CD14-positive monocyte (primary cell): ENCODE results near the gene CILP2. TPM values are rescaled to one million over a fixed set of nuclear protein-coding genes. Genes with fewer than 3 reads are reported as not detected.
A peak's percentile ranks its signal among the peaks of the same experiment; 100 is the strongest.

ENCODE experiments used
- DNase-seq, 3 donors: peaks; one replicate each; pipeline ENCODE4 v3.0.0-alpha.2; 2011 to 2022
- H2AFZ ChIP-seq: 2 replicates; pipeline ENCODE4 v1.6.0; 2012; ENCODE audit warnings: mild to moderate bottlenecking, low read depth, low read length, inconsistent platforms; ENCODE audit not compliant: insufficient read depth, poor library complexity, severe bottlenecking
- H3K27ac ChIP-seq, 2 donors: 1 replicate in 1 of 2; 2 replicates in 1 of 2; pipeline ENCODE4 v1.5.1; 2012 to 2013; ENCODE audit warnings: low read length in 2 of 2, control low read depth in 1 of 2, inconsistent platforms in 1 of 2, low read depth in 1 of 2, mild to moderate bottlenecking in 1 of 2
- H3K27me3 ChIP-seq, 2 donors: one replicate each; pipeline versions ENCODE4 v1.6.0 to v1.6.1; 2011 to 2013; ENCODE audit warnings: low read length in 2 of 2; ENCODE audit not compliant: control insufficient read depth in 2 of 2, insufficient read depth in 2 of 2
- H3K36me3 ChIP-seq, 2 donors: replicated peaks in 1 of 2; 1 replicate in 1 of 2; 2 replicates in 1 of 2; pipeline versions ENCODE4 v1.5.1 to v1.6.1; 2012 to 2013; ENCODE audit warnings: low read length in 2 of 2, control low read depth in 1 of 2, inconsistent platforms in 1 of 2, mild to moderate bottlenecking in 1 of 2; ENCODE audit not compliant: insufficient read depth in 2 of 2, control insufficient read depth in 1 of 2
- H3K4me1 ChIP-seq, 2 donors: 1 replicate in 1 of 2; 2 replicates in 1 of 2; pipeline versions ENCODE4 v1.5.1 to v1.6.1; 2012 to 2013; ENCODE audit warnings: low read length in 2 of 2, control low read depth in 1 of 2, inconsistent platforms in 1 of 2, mild to moderate bottlenecking in 1 of 2, moderate library complexity in 1 of 2; ENCODE audit not compliant: insufficient read depth in 2 of 2, control insufficient read depth in 1 of 2
- H3K4me2 ChIP-seq: replicated peaks from 2 replicates; pipeline ENCODE3; 2012; ENCODE audit warnings: low read length, moderate library complexity, mild to moderate bottlenecking; ENCODE audit not compliant: poor library complexity, severe bottlenecking; ENCODE audit errors: extremely low read depth
- H3K4me3 ChIP-seq, 3 experiments: fragments of 200-600 bp in 1 of 3; sonication (generic) in 1 of 3; replicated peaks in 1 of 3; 1 replicate in 2 of 3; 2 replicates in 1 of 3; pipeline ENCODE4 v1.5.1; 2011 to 2013; ENCODE audit warnings: low read length in 3 of 3, mild to moderate bottlenecking in 3 of 3, control low read depth in 2 of 3, low read depth in 2 of 3, inconsistent platforms in 1 of 3, moderate library complexity in 1 of 3
- H3K79me2 ChIP-seq: 2 replicates; pipeline ENCODE4 v1.6.0; 2012; ENCODE audit warnings: mild to moderate bottlenecking, control low read depth, inconsistent platforms, low read length, moderate library complexity; ENCODE audit not compliant: insufficient read depth
- H3K9ac ChIP-seq: 2 replicates; pipeline ENCODE4 v1.6.0; 2017; ENCODE audit warnings: low read length, mild to moderate bottlenecking; ENCODE audit not compliant: insufficient read depth, poor library complexity, severe bottlenecking
- H3K9me3 ChIP-seq, 2 donors: replicated peaks in 1 of 2; 1 replicate in 1 of 2; 2 replicates in 1 of 2; pipeline versions ENCODE4 v1.5.1 to v1.6.1; 2012 to 2013; ENCODE audit warnings: low read length in 2 of 2, control low read depth in 1 of 2; ENCODE audit not compliant: control insufficient read depth in 1 of 2, insufficient read depth in 1 of 2
- H4K20me1 ChIP-seq: 2 replicates; pipeline ENCODE4 v1.6.0; 2012; ENCODE audit warnings: mild to moderate bottlenecking, low read length, control low read depth, moderate library complexity; ENCODE audit not compliant: insufficient read depth
- H3K27ac Mint-ChIP-seq, 7 donors: one replicate each; pipeline ENCODE4 v1.8.0; 2020; ENCODE audit warnings: mild to moderate bottlenecking in 7 of 7, mixed read lengths in 7 of 7, moderate library complexity in 6 of 7, inconsistent platforms in 2 of 7
- H3K27me3 Mint-ChIP-seq, 3 donors: one replicate each; pipeline ENCODE4 v1.8.0; 2021 to 2022; ENCODE audit warnings: low read depth in 3 of 3, mild to moderate bottlenecking in 3 of 3, mixed read lengths in 3 of 3, moderate library complexity in 3 of 3, inconsistent platforms in 1 of 3
- H3K36me3 Mint-ChIP-seq, 2 donors: one replicate each; pipeline ENCODE4 v1.8.0; 2020; ENCODE audit warnings: mixed read lengths in 2 of 2, inconsistent platforms in 1 of 2, mild to moderate bottlenecking in 1 of 2
- H3K4me1 Mint-ChIP-seq: one replicate; pipeline ENCODE4 v1.8.0; 2020; ENCODE audit warnings: mild to moderate bottlenecking, mixed read lengths
- H3K4me3 Mint-ChIP-seq, 2 donors: one replicate each; pipeline ENCODE4 v1.8.0; 2020; ENCODE audit warnings: mild to moderate bottlenecking in 2 of 2, mixed read lengths in 2 of 2, moderate library complexity in 1 of 2
- H3K9me3 Mint-ChIP-seq, 7 donors: one replicate each; pipeline ENCODE4 v1.8.0; 2020 to 2022; ENCODE audit warnings: mixed read lengths in 7 of 7, mild to moderate bottlenecking in 6 of 7, moderate library complexity in 6 of 7, inconsistent platforms in 2 of 7
- WGBS: methylation state at CpG from one replicate; pipeline ENCODE4 v1.1.5; 2013; ENCODE audit warnings: missing lambda C conversion rate; ENCODE audit not compliant: insufficient coverage; 5-methylcytosine and 5-hydroxymethylcytosine counted together
- intact Hi-C, 2 donors: fragments of 100-400 bp; cut with micrococcal nuclease; formaldehyde crosslinking; loops; one replicate each; pipeline versions ENCODE4 v1.15.0 to v1.15.1; 2023
- polyA plus RNA-seq, 3 donors: library from polyadenylated mRNA; depleted of rRNA in 1 of 3; unstranded in 2 of 3; stranded (reverse) in 1 of 3; fragments of 300-500 nt in 2 of 3; fragments of >200 nt in 1 of 3; fragmentation: Illumina TruSeq in 2 of 3; gene quantifications; 1 replicate in 2 of 3; 2 replicates in 1 of 3; pipeline ENCODE4 v1.2.3, GENCODE V29; 2012 to 2021
- TF ChIP-seq, protein P1 (sequence below): fragments of 200-600 bp; IDR thresholded peaks from one replicate; pipeline ENCODE4 v1.8.0; 2022; ENCODE audit warnings: antibody characterized with exemption, mild to moderate bottlenecking

The CILP2 gene
- polyA plus RNA-seq, 3 donors = 0.04 TPM; not detected in 2

DNA sequence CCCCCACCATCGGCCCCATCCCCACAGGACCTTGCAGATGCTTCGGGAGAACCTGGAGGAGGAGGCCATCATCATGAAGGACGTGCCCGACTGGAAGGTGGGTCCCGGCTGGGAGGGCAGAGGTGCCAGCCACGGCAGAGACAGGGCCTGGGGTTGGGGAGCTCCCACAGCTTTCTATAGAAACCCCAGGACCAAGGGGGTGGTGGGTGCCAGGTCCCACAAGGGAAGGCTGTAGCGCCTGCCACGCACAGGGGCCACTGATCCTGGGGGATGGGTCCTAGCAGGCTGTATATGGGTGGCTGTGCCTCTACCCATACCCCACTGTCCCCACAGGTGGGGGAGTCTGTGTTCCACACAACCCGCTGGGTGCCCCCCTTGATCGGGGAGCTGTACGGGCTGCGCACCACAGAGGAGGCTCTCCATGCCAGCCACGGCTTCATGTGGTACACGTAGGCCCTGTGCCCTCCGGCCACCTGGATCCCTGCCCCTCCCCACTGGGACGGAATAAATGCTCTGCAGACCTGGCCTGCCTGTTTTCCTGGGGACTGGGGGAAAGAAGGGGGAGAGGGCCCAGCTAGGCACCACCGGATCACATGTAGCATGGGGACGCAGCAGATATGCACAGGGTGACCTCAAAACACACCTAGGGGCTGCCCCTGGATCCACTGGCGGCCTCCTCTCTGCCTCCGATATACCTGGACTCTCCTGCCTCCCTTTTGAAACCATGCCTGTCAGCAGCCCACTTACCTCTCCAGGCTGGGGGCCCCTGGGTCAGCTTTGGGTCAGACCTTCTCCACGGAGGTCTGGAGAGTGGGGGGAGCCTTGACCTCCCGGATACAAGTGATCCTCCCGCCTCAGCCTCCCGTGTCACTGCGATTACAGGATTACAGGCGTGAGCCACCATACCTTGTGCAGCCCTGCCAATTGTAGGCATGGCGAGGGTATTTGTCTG lies 10.1 kb upstream of the CILP2 start:
- peak overlapping the region in 1 of 7 donors; percentile 77 for H3K27ac Mint-ChIP-seq
- Histone ChIP-seq H3K4me2 (no peak overlapping the region), H3K9ac (no peak overlapping the region), H3K79me2 (peaks cover 19% of the 10 kb centered on the region), H3K27ac (no peak overlapping the region), H2AFZ (no peak overlapping the region), H3K4me1 (peaks cover 0 to 3% of the 10 kb centered on the region in 2 donors), H3K9me3 (no peaks in the 10 kb centered on the region), H3K4me3 (no peak overlapping the region), H4K20me1 (peaks cover 44% of the 10 kb centered on the region), H3K27me3 (no peaks in the 10 kb centered on the region), H3K36me3 (peaks cover 54 to 63% of the 10 kb centered on the region in 2 donors)
- intact Hi-C loops = no loop called here
- TF ChIP-seq, protein P1, sequence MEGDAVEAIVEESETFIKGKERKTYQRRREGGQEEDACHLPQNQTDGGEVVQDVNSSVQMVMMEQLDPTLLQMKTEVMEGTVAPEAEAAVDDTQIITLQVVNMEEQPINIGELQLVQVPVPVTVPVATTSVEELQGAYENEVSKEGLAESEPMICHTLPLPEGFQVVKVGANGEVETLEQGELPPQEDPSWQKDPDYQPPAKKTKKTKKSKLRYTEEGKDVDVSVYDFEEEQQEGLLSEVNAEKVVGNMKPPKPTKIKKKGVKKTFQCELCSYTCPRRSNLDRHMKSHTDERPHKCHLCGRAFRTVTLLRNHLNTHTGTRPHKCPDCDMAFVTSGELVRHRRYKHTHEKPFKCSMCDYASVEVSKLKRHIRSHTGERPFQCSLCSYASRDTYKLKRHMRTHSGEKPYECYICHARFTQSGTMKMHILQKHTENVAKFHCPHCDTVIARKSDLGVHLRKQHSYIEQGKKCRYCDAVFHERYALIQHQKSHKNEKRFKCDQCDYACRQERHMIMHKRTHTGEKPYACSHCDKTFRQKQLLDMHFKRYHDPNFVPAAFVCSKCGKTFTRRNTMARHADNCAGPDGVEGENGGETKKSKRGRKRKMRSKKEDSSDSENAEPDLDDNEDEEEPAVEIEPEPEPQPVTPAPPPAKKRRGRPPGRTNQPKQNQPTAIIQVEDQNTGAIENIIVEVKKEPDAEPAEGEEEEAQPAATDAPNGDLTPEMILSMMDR = no peak
- no peak overlapping the region for H3K4me3 Mint-ChIP-seq
- WGBS = 97% methylated on average over 21 of the region's 27 CpGs
- H3K27me3 Mint-ChIP-seq = peaks cover 1 to 2% (median 2%) of the 10 kb centered on the region in 3 donors
- peaks cover 41 to 74% of the 10 kb centered on the region in 2 donors for H3K36me3 Mint-ChIP-seq
- peaks cover 3% of the 10 kb centered on the region for H3K4me1 Mint-ChIP-seq
- no peak for DNase-seq
- H3K9me3 Mint-ChIP-seq = no peaks in the 10 kb centered on the region

DNA sequence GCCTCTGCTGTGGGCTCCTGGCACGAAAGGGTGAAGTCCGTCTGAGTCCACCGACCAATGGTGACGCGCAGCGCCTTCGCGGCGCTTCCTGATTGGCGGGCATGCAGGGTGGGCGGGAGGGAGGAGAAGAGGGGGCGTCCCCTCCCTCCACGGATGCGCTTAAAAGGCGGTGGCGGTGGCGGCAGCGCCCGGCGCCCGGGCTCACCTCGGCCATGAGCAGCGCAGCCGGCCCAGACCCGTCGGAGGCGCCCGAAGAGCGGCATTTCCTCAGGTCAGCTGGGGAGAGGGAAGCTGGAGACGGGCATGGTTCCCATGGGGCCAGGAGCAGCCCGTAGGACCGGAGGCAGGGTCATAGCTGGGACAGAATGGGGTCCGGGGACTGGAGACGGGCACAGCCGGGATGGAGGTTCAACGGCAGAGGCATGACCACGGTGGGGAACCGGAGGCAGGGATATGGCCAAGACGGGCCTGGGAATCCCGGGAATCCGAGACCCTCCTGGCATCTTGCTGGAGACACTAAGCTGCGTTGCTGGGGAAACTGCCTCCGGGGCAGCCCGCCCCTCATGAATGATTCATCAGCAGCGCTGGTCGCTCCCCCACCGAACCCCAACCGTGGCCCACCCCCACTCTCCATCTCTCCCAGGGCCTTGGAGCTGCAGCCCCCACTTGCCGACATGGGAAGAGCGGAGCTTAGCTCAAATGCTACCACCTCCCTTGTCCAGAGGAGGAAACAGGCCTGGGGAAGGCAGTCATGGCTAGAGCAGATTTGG lies 9.2 kb upstream of the CILP2 start, which contains the start of gene YJEFN3:
Gene YJEFN3, plus strand, starts transcription at position 191 of the 770 bp plus-strand sequence. Its CDS starts 22 bp downstream, at position 213.
- peaks cover 0 to 3% of the 10 kb centered on the region in 2 donors for H3K4me1 ChIP-seq
- H3K27ac Mint-ChIP-seq = peak within 1 kb of the TSS in 4 of 7 donors; percentile 15 to 77 (median 62)
- no peak within 1 kb of the TSS for H3K4me3 ChIP-seq
- H3K27me3 ChIP-seq = no peaks in the 10 kb centered on the region
- H3K27me3 Mint-ChIP-seq = peaks cover 1 to 2% (median 2%) of the 10 kb centered on the region in 3 donors
- no peak for DNase-seq
- TF ChIP-seq, protein P1 = no peak
- H3K79me2 ChIP-seq = peaks cover 10% of the 10 kb centered on the region
- peaks cover 39 to 66% of the 10 kb centered on the region in 2 donors for H3K36me3 Mint-ChIP-seq
- intact Hi-C loops = no loop called here
- peaks cover 35% of the 10 kb centered on the region for H4K20me1 ChIP-seq
- peaks cover 46 to 55% of the 10 kb centered on the region in 2 donors for H3K36me3 ChIP-seq
- H3K27ac ChIP-seq = no peak within 1 kb of the TSS
- H3K9me3 ChIP-seq = no peaks in the 10 kb centered on the region
- 92% methylated on average over 45 of the region's 50 CpGs for WGBS
- no peak within 1 kb of the TSS for H2AFZ ChIP-seq
- H3K4me3 Mint-ChIP-seq = no peak within 1 kb of the TSS
- no peak within 1 kb of the TSS for H3K4me2 ChIP-seq
- H3K9ac ChIP-seq = no peak within 1 kb of the TSS
- peaks cover 3% of the 10 kb centered on the region for H3K4me1 Mint-ChIP-seq
- no peaks in the 10 kb centered on the region for H3K9me3 Mint-ChIP-seq
